NOMO-1 (cell line): ENCODE results near the gene GHRHR.

Experiments
- DNase-seq, 2 experiments: peaks; one replicate each; lab custom pipeline; 2025; ENCODE audit not compliant: unreplicated experiment in 2 of 2; lab: John Stamatoyannopoulos, UW

The GHRHR gene

GRCh38 chr7:30927559-30927958, 36.2 kb upstream of the GHRHR start:
- no peak for DNase-seq

GRCh38 chr7:30928254-30928872, 35.4 kb upstream of the GHRHR start:
- no peak for DNase-seq

- DNase-seq: no peak
Observed at GRCh38 chr7:30929686-30930085, 34.1 kb upstream of the GHRHR start.

- DNase-seq: no peak
Observed at GRCh38 chr7:30930621-30931020, 33.1 kb upstream of the GHRHR start.

- DNase-seq: no peak
Observed at GRCh38 chr7:30931161-30931928, 32.4 kb upstream of the GHRHR start.

GRCh38 chr7:30931929-30932540, 31.7 kb upstream of the GHRHR start:
- no peak for DNase-seq

- no peak for DNase-seq
Observed at GRCh38 chr7:30932562-30932961, 31.2 kb upstream of the GHRHR start.

GRCh38 chr7:30933124-30933974, 30.4 kb upstream of the GHRHR start:
- DNase-seq: no peak

- no peak for DNase-seq
Observed at GRCh38 chr7:30934225-30934624, 29.5 kb upstream of the GHRHR start.

- DNase-seq: no peak
Observed at GRCh38 chr7:30934732-30935568, 28.8 kb upstream of the GHRHR start.

- no peak for DNase-seq
Observed at GRCh38 chr7:30935569-30935877, 28.2 kb upstream of the GHRHR start.

- no peak for DNase-seq
Observed at GRCh38 chr7:30936650-30937245, 27.0 kb upstream of the GHRHR start.

- DNase-seq: no peak
Observed at GRCh38 chr7:30937416-30937815, 26.3 kb upstream of the GHRHR start.

GRCh38 chr7:30938435-30939316, 25.1 kb upstream of the GHRHR start:
- peak; percentile 13 to 31 for DNase-seq

- no peak for DNase-seq
Observed at GRCh38 chr7:30941582-30942323, 22.0 kb upstream of the GHRHR start.

GRCh38 chr7:30950197-30950596, 13.6 kb upstream of the GHRHR start:
- DNase-seq: no peak

GRCh38 chr7:30954914-30955313, 8.8 kb upstream of the GHRHR start:
- DNase-seq: no peak

GRCh38 chr7:30956704-30957103, 7.0 kb upstream of the GHRHR start:
- DNase-seq: no peak
